Colonic mucosa (tissue), 4 donors: Measurements from ENCODE around the gene CCDC92B. TPM values are rescaled to one million over a fixed set of nuclear protein-coding genes. Genes with fewer than 3 reads are reported as not detected.

Experiments used
- DNase-seq: peaks from one replicate; pipeline ENCODE4 v3.0.0-alpha.2; 2020
- H3K27ac ChIP-seq: fragments of 200-600 bp; one replicate; pipeline ENCODE4 v1.8.0; 2021
- H3K27me3 ChIP-seq: fragments of 200-600 bp; one replicate; pipeline ENCODE4 v1.8.0; 2021
- H3K36me3 ChIP-seq: fragments of 200-600 bp; one replicate; pipeline ENCODE4 v1.8.0; 2021
- H3K4me1 ChIP-seq: fragments of 200-600 bp; one replicate; pipeline ENCODE4 v1.8.0; 2021; ENCODE audit warnings: mild to moderate bottlenecking
- H3K4me3 ChIP-seq: fragments of 200-600 bp; one replicate; pipeline ENCODE4 v1.8.0; 2021
- H3K9ac ChIP-seq, 2 donors: one replicate each; pipeline ENCODE4 v1.7.0; 2013; ENCODE audit warnings: control low read depth in 2 of 2, low read depth in 2 of 2, low read length in 2 of 2
- H3K9me3 ChIP-seq: fragments of 200-600 bp; one replicate; pipeline ENCODE4 v1.8.0; 2021
- CTCF ChIP-seq: fragments of 200-600 bp; IDR thresholded peaks from one replicate; pipeline ENCODE4 v1.8.0; 2022; ENCODE audit warnings: antibody characterized with exemption, mild to moderate bottlenecking
- intact Hi-C: fragments of 100-400 bp; cut with DNase I; formaldehyde crosslinking; loops from one replicate; pipeline ENCODE4 v1.14.1; 2022
- total RNA-seq, 2 donors: library from RNA; stranded (reverse); fragmentation: NEBNext Ultra II Directional in 1 of 2; extraction: Animal tissue kit (Norgen Biotek cat#: 25700) in 1 of 2; gene quantifications; one replicate each; pipeline ENCODE4 v1.2.1, GENCODE V29; 2021
- donor health status: healthy.
- donor health status: DM: no; HTN: no; CAD: no.
- donor health status: DM: no; HTN: no; CAD: no.

Gene CCDC92B
- total RNA-seq, 2 donors from 2014 or later = 0.72 to 1.8 TPM

GRCh38 chr17:2691965-2692780, 57.3 kb downstream of the CCDC92B start:
- TF ChIP-seq CTCF = no peak
- DNase-seq = peak; percentile 16
- intact Hi-C loops = no loop called here
- Histone ChIP-seq H3K4me3 (no peak overlapping the region), H3K4me1 (no peaks in the 10 kb centered on the region), H3K9me3 (no peaks in the 10 kb centered on the region), H3K36me3 (peaks cover 12% of the 10 kb centered on the region), H3K27me3 (no peaks in the 10 kb centered on the region), H3K9ac (no peak overlapping the region), H3K27ac (no peak overlapping the region)

- Histone ChIP-seq H3K4me1 (no peaks in the 10 kb centered on the region), H3K36me3 (peaks cover 12% of the 10 kb centered on the region), H3K4me3 (no peak overlapping the region), H3K27me3 (no peaks in the 10 kb centered on the region), H3K9me3 (no peaks in the 10 kb centered on the region), H3K9ac (no peak overlapping the region), H3K27ac (no peak overlapping the region)
- intact Hi-C loops = no loop called here
- TF ChIP-seq CTCF = no peak
- DNase-seq = peak; percentile 16
Measured at GRCh38 chr17:2691069-2691871, 58.2 kb downstream of the CCDC92B start.

GRCh38 chr17:2690165-2691068, 59.0 kb downstream of the CCDC92B start:
- Histone ChIP-seq H3K27ac (no peak overlapping the region), H3K27me3 (no peaks in the 10 kb centered on the region), H3K9ac (no peak overlapping the region), H3K36me3 (peaks cover 12% of the 10 kb centered on the region), H3K9me3 (no peaks in the 10 kb centered on the region), H3K4me1 (no peaks in the 10 kb centered on the region), H3K4me3 (no peak overlapping the region)
- intact Hi-C loops = no loop called here
- no peak for TF ChIP-seq CTCF
- DNase-seq = peak; percentile 17

GRCh38 chr17:2689411-2690164, 59.9 kb downstream of the CCDC92B start:
- intact Hi-C loops = loop anchor here (10.0 kb wide), 1 partner anchor 165 kb away; no protein-coding TSS in a partner anchor
- H3K27me3 ChIP-seq = no peaks in the 10 kb centered on the region
- DNase-seq = no peak
- H3K4me1 ChIP-seq = no peaks in the 10 kb centered on the region
- H3K9me3 ChIP-seq = no peaks in the 10 kb centered on the region
- H3K9ac ChIP-seq = no peak overlapping the region
- TF ChIP-seq CTCF = no peak
- no peak overlapping the region for H3K4me3 ChIP-seq
- no peak overlapping the region for H3K27ac ChIP-seq
- H3K36me3 ChIP-seq = peaks cover 12% of the 10 kb centered on the region
